Small intestine (tissue), 7 donors: ENCODE data around the gene ANXA11. TPM values are rescaled to one million over a fixed set of nuclear protein-coding genes. Genes with fewer than 3 reads are reported as not detected.
A peak's percentile ranks its signal among the peaks of the same experiment; 100 is the strongest.
"Not testable (repeated sequence)": the region's sequence is repeated elsewhere in the genome, so short reads cannot be mapped to it uniquely, and the experiment has no call there.

ENCODE experiments used
- DNase-seq, 2 donors: peaks; one replicate each; pipeline versions ENCODE4 v3.0.0 to v3.0.0-alpha.2; 2013
- FAIRE-seq: peaks from 2 replicates; lab custom pipeline; 2012; peaks lifted over from hg19 to GRCh38; lab: Jason Lieb, UNC
- H3K27ac ChIP-seq, 3 donors: one replicate each; pipeline ENCODE4 v1.5.1; 2013; ENCODE audit warnings: low read length in 2 of 3, mild to moderate bottlenecking in 2 of 3, control low read depth in 1 of 3, inconsistent platforms in 1 of 3, low read depth in 1 of 3, moderate library complexity in 1 of 3
- H3K27me3 ChIP-seq, 3 donors: one replicate each; pipeline ENCODE4 v1.6.1; 2013; ENCODE audit warnings: low read length in 3 of 3, inconsistent platforms in 1 of 3; ENCODE audit not compliant: control insufficient read depth in 3 of 3, insufficient read depth in 3 of 3
- H3K36me3 ChIP-seq, 3 donors: one replicate each; pipeline ENCODE4 v1.6.1; 2013; ENCODE audit warnings: low read length in 3 of 3, inconsistent platforms in 1 of 3, low read depth in 1 of 3, mild to moderate bottlenecking in 1 of 3, moderate library complexity in 1 of 3; ENCODE audit not compliant: control insufficient read depth in 3 of 3, insufficient read depth in 2 of 3
- H3K4me1 ChIP-seq, 3 donors: one replicate each; pipeline ENCODE4 v1.6.1; 2013; ENCODE audit warnings: low read length in 2 of 3, inconsistent platforms in 1 of 3, low read depth in 1 of 3, mild to moderate bottlenecking in 1 of 3, moderate library complexity in 1 of 3; ENCODE audit not compliant: control insufficient read depth in 3 of 3, insufficient read depth in 2 of 3
- H3K4me3 ChIP-seq, 3 donors: one replicate each; pipeline ENCODE4 v1.5.1; 2013; ENCODE audit warnings: low read length in 3 of 3, control low read depth in 1 of 3, inconsistent platforms in 1 of 3, low read depth in 1 of 3, mild to moderate bottlenecking in 1 of 3, moderate library complexity in 1 of 3
- H3K9me3 ChIP-seq, 2 donors: one replicate each; pipeline ENCODE4 v1.6.1; 2013; ENCODE audit warnings: low read depth in 1 of 2, low read length in 1 of 2; ENCODE audit not compliant: control insufficient read depth in 2 of 2, insufficient read depth in 1 of 2
- WGBS, 3 donors: extraction: QIAGEN DNeasy Blood & Tissue Kit; methylation state at CpG; one replicate each; pipeline ENCODE4 v1.1.7; 2013; 5-methylcytosine and 5-hydroxymethylcytosine counted together
- polyA plus RNA-seq, 4 donors: library from polyadenylated mRNA; stranded (reverse) in 3 of 4; unstranded in 1 of 4; fragments of 200-250 nt in 3 of 4; fragments of 120-200 nt in 1 of 4; gene quantifications; one replicate each; pipeline versions ENCODE4 v1.2.1 to v1.2.3, GENCODE V29; 2013
- donor health status: healthy with polysubstance abuse.
- donor health status: control.
- donor health status: control.
- donor health status: Bipolar disorder and iron deficiency.
- donor health status: healthy.

ANXA11 gene
- polyA plus RNA-seq, 4 donors: 110 to 363 (median 209) TPM

GRCh38 chr10:80139265-80139664, 66.1 kb downstream of the ANXA11 start:
- Histone ChIP-seq H3K27me3 (peaks cover 0 to 11% (median 0%) of the 10 kb centered on the region in 3 donors), H3K36me3 (no peaks in the 10 kb centered on the region), H3K4me3 (no peak overlapping the region), H3K27ac (no peak overlapping the region), H3K4me1 (peaks cover 0 to 4% (median 2%) of the 10 kb centered on the region in 3 donors), H3K9me3 (no peaks in the 10 kb centered on the region)
- no peak for DNase-seq
- WGBS, 3 donors: 79 to 87% (median 82%) methylated on average over 2 of the region's 2 CpGs
- no peak for FAIRE-seq

GRCh38 chr10:80137920-80138319, 67.4 kb downstream of the ANXA11 start:
- Histone ChIP-seq H3K27ac (no peak overlapping the region), H3K36me3 (no peaks in the 10 kb centered on the region)

GRCh38 chr10:80137031-80137862, 68.1 kb downstream of the ANXA11 start:
- Histone ChIP-seq H3K4me3 (no peak overlapping the region), H3K27ac (peak overlapping the region in 1 of 3 donors; percentile 41), H3K4me1 (no peaks in the 10 kb centered on the region), H3K27me3 (peaks cover 0 to 20% (median 1%) of the 10 kb centered on the region in 3 donors), H3K36me3 (no peaks in the 10 kb centered on the region), H3K9me3 (no peaks in the 10 kb centered on the region)
- FAIRE-seq (no peak), DNase-seq (no peak)
- 75 to 83% (median 80%) methylated on average over 14 of the region's 14 CpGs for WGBS, 3 donors

More at GRCh38 chr10:80137920-80138319, 67.4 kb downstream of the ANXA11 start:
- peaks cover 0 to 13% (median 0%) of the 10 kb centered on the region in 3 donors for H3K27me3 ChIP-seq
- no peaks in the 10 kb centered on the region for H3K9me3 ChIP-seq
- FAIRE-seq: no peak
- 52 to 75% (median 63%) methylated on average over 4 of the region's 4 CpGs for WGBS, 3 donors
- no peak for DNase-seq
- no peaks in the 10 kb centered on the region for H3K4me1 ChIP-seq
- H3K4me3 ChIP-seq: no peak overlapping the region

DNA sequence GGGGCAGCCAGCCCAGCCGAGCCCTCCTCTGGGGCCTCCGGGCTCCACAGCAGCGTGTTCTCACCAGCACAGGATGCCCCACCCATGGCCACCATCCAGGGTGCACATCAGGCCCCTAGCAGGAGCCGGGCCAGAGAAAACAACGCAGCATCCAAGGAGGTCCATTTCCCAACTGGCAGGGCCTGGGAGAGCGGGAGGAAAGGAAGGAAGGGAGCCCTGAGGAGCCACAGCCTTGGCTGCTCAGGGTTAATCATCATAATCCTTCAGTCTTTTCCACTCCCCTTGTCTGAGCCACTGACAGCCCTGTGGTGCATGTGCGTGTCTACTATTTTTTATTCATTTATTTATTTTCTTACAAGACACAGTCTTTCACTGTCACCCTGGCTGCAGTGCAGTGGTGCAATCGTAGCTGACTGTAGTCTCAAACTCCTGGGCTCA, 69.2 kb downstream of the ANXA11 start:
- 39 to 64% (median 52%) methylated on average over 8 of the region's 8 CpGs for WGBS, 3 donors
- Histone ChIP-seq H3K36me3 (no peaks in the 10 kb centered on the region), H3K27me3 (peaks cover 0 to 27% (median 4%) of the 10 kb centered on the region in 3 donors), H3K4me3 (no peak overlapping the region), H3K27ac (peak overlapping the region in 1 of 3 donors; percentile 68), H3K4me1 (no peaks in the 10 kb centered on the region), H3K9me3 (no peaks in the 10 kb centered on the region)
- DNase-seq (no peak), FAIRE-seq (no peak)

- peaks cover 0 to 25% (median 4%) of the 10 kb centered on the region in 3 donors for H3K27me3 ChIP-seq
- not testable (repeated sequence) for H3K4me3 ChIP-seq, DNase-seq, FAIRE-seq, H3K36me3 ChIP-seq, H3K9me3 ChIP-seq, H3K4me1 ChIP-seq
- 77 to 81% (median 79%) methylated on average over 9 of the region's 9 CpGs for WGBS, 3 donors
- H3K27ac ChIP-seq: peak overlapping the region in 1 of 3 donors; percentile 55
Observed at GRCh38 chr10:80133687-80134086, 71.7 kb downstream of the ANXA11 start.

- DNase-seq (no peak), FAIRE-seq (no peak)
Observed at GRCh38 chr10:80133206-80133605, 72.1 kb downstream of the ANXA11 start.

GRCh38 chr10:80132299-80133139, 72.8 kb downstream of the ANXA11 start, which contains the start of gene PLAC9:
Gene PLAC9, plus strand, starts transcription at chr10:80132730. Its CDS starts 33 bp downstream, at chr10:80132763.
- peak in 1 of 2 donors; percentile 30 for DNase-seq
- Histone ChIP-seq H3K4me1 (no peaks in the 10 kb centered on the region), H3K36me3 (no peaks in the 10 kb centered on the region), H3K9me3 (no peaks in the 10 kb centered on the region), H3K27ac (peak within 1 kb of the TSS in 1 of 3 donors; percentile 81), H3K27me3 (peaks cover 0 to 25% (median 4%) of the 10 kb centered on the region in 3 donors), H3K4me3 (peak within 1 kb of the TSS in 2 of 3 donors; percentile 0 to 39)
- FAIRE-seq: no peak
- 1 to 4% (median 3%) methylated on average over 45 to 58 of the region's 58 CpGs for WGBS, 3 donors

More at GRCh38 chr10:80133206-80133605, 72.1 kb downstream of the ANXA11 start:
- H3K36me3 ChIP-seq: no peaks in the 10 kb centered on the region
- WGBS, 3 donors: 12 to 33% (median 30%) methylated on average over 6 of the region's 6 CpGs
- H3K4me3 ChIP-seq: peak overlapping the region in 1 of 3 donors; percentile 39
- H3K27ac ChIP-seq: peak overlapping the region in 1 of 3 donors; percentile 55
- H3K4me1 ChIP-seq: no peaks in the 10 kb centered on the region
- H3K27me3 ChIP-seq: peaks cover 0 to 25% (median 4%) of the 10 kb centered on the region in 3 donors
- no peaks in the 10 kb centered on the region for H3K9me3 ChIP-seq

GRCh38 chr10:80131499-80131901, 73.8 kb downstream of the ANXA11 start:
- DNase-seq: no peak
- Histone ChIP-seq H3K27me3 (peaks cover 0 to 25% (median 4%) of the 10 kb centered on the region in 3 donors), H3K9me3 (no peaks in the 10 kb centered on the region), H3K4me3 (no peak overlapping the region), H3K27ac (no peak overlapping the region), H3K4me1 (no peaks in the 10 kb centered on the region), H3K36me3 (no peaks in the 10 kb centered on the region)
- no peak for FAIRE-seq
- WGBS, 3 donors: 83 to 87% (median 85%) methylated on average over 6 of the region's 6 CpGs
